Sigmoid colon (tissue), 7 donors: ENCODE data around the gene ENHO. TPM values are rescaled to one million over a fixed set of nuclear protein-coding genes. Genes with fewer than 3 reads are reported as not detected.

Experiments
- DNase-seq: peaks from one replicate; pipeline ENCODE4 v3.0.0-alpha.2; 2019
- H3K27ac ChIP-seq, 4 donors: fragments of 200-600 bp; sonication (generic); one replicate each; pipeline ENCODE4 v1.5.1; 2016 to 2019; ENCODE audit warnings: mild to moderate bottlenecking in 1 of 4
- H3K27me3 ChIP-seq, 3 donors: fragments of 200-600 bp; sonication (generic); one replicate each; pipeline ENCODE4 v1.5.1; 2019; ENCODE audit warnings: mild to moderate bottlenecking in 1 of 3
- H3K36me3 ChIP-seq, 4 donors: fragments of 200-600 bp; sonication (generic); one replicate each; pipeline ENCODE4 v1.5.1; 2016 to 2019
- H3K4me1 ChIP-seq, 4 donors: fragments of 200-600 bp; sonication (generic); one replicate each; pipeline ENCODE4 v1.5.1; 2017 to 2019
- H3K4me3 ChIP-seq, 4 donors: fragments of 200-600 bp; sonication (generic); one replicate each; pipeline ENCODE4 v1.5.1; 2017 to 2019; ENCODE audit warnings: mild to moderate bottlenecking in 2 of 4, moderate library complexity in 1 of 4
- H3K9me3 ChIP-seq, 4 donors: fragments of 200-600 bp in 3 of 4; sonication (generic) in 3 of 4; one replicate each; pipeline versions ENCODE4 v1.5.1 to v1.6.1; 2013 to 2019
- CTCF ChIP-seq, 4 experiments: fragments of 450-650 bp in 3 of 4; fragments of 200-600 bp in 1 of 4; IDR thresholded peaks; one replicate each; pipeline ENCODE4 v1.5.1; 2016 to 2019; ENCODE audit warnings: antibody characterized with exemption in 4 of 4, mild to moderate bottlenecking in 3 of 4, moderate library complexity in 2 of 4
- EP300 ChIP-seq, 4 donors: sonication (generic); formaldehyde crosslinking; IDR thresholded peaks; one replicate each; pipeline ENCODE4 v1.6.1; 2017; ENCODE audit warnings: antibody characterized with exemption in 4 of 4
- POLR2A ChIP-seq, 2 donors: fragments of 450-650 bp; IDR thresholded peaks; one replicate each; pipeline ENCODE4 v1.6.1; 2016; ENCODE audit warnings: antibody characterized with exemption in 2 of 2, mild to moderate bottlenecking in 2 of 2, moderate library complexity in 2 of 2
- POLR2AphosphoS5 ChIP-seq, 4 donors: sonication (generic); formaldehyde crosslinking; IDR thresholded peaks; one replicate each; pipeline ENCODE4 v1.6.1; 2017; ENCODE audit warnings: antibody characterized with exemption in 4 of 4
- WGBS, 2 donors: extraction: QIAGEN DNeasy Blood & Tissue Kit; methylation state at CpG; one replicate each; pipeline ENCODE4 v1.1.7; 2013; 5-methylcytosine and 5-hydroxymethylcytosine counted together
- intact Hi-C: fragments of 100-400 bp; cut with DNase I; formaldehyde crosslinking; loops from one replicate; pipeline ENCODE4 v1.15.1; 2023
- polyA plus RNA-seq, 3 donors: library from polyadenylated mRNA; stranded (reverse); fragments of 200-250 nt; gene quantifications; one replicate each; pipeline ENCODE4 v1.2.3, GENCODE V29; 2013
- total RNA-seq, 4 donors: library from RNA; depleted of rRNA; stranded (reverse); fragments of >200 nt; gene quantifications; one replicate each; pipeline ENCODE4 v1.1.0, GENCODE V29; 2016
- donor health status: healthy with polysubstance abuse.
- donor health status: Bipolar disorder and iron deficiency.
- donor health status: healthy.

Gene ENHO
- total and polyA plus RNA-seq, 7 donors = 1.9 to 7.4 (median 4.3) TPM; not detected in 3

GRCh38 chr9:34491596-34491995 lies 31.2 kb downstream of the ENHO start:
- intact Hi-C loops = no loop called here

GRCh38 chr9:34490760-34491159 lies 32.0 kb downstream of the ENHO start:
- intact Hi-C loops = no loop called here
- H3K27ac ChIP-seq = no peak overlapping the region
- WGBS, 2 donors = 67 to 69% methylated on average over 3 of the region's 3 CpGs

More at GRCh38 chr9:34491596-34491995, 31.2 kb downstream of the ENHO start:
- no peak overlapping the region for H3K27ac ChIP-seq
- no peaks in the 10 kb centered on the region for H3K4me1 ChIP-seq
- no peaks in the 10 kb centered on the region for H3K9me3 ChIP-seq
- H3K36me3 ChIP-seq = no peaks in the 10 kb centered on the region
- TF ChIP-seq CTCF (IDR thresholded peaks at IDR 0.05) = no peak
- TF ChIP-seq EP300 (IDR thresholded peaks at IDR 0.05) = no peak
- no peak for TF ChIP-seq POLR2AphosphoS5 (IDR thresholded peaks at IDR 0.05)
- no peak for TF ChIP-seq POLR2A (IDR thresholded peaks at IDR 0.05)
- no peak for DNase-seq
- H3K27me3 ChIP-seq = peaks cover 0 to 6% (median 0%) of the 10 kb centered on the region in 3 donors
- WGBS, 2 donors = 47 to 55% methylated on average over 2 of the region's 2 CpGs
- no peak overlapping the region for H3K4me3 ChIP-seq

GRCh38 chr9:34490360-34490759 lies 32.4 kb downstream of the ENHO start:
- no peak for DNase-seq
- Histone ChIP-seq H3K9me3 (no peaks in the 10 kb centered on the region), H3K27ac (no peak overlapping the region), H3K4me3 (no peak overlapping the region), H3K36me3 (no peaks in the 10 kb centered on the region), H3K27me3 (peaks cover 0 to 6% (median 0%) of the 10 kb centered on the region in 3 donors), H3K4me1 (no peaks in the 10 kb centered on the region)
- no peak for TF ChIP-seq POLR2A (IDR thresholded peaks at IDR 0.05)
- no peak for TF ChIP-seq POLR2AphosphoS5 (IDR thresholded peaks at IDR 0.05)
- no peak for TF ChIP-seq CTCF (IDR thresholded peaks at IDR 0.05)
- TF ChIP-seq EP300 (IDR thresholded peaks at IDR 0.05) = no peak
- intact Hi-C loops = no loop called here
- 67 to 89% methylated on average over 1 of the region's 1 CpG for WGBS, 2 donors

More at GRCh38 chr9:34490760-34491159, 32.0 kb downstream of the ENHO start:
- H3K4me1 ChIP-seq = no peaks in the 10 kb centered on the region
- no peak overlapping the region for H3K4me3 ChIP-seq
- no peak for DNase-seq
- TF ChIP-seq POLR2A (IDR thresholded peaks at IDR 0.05) = no peak
- no peaks in the 10 kb centered on the region for H3K9me3 ChIP-seq
- peaks cover 0 to 6% (median 0%) of the 10 kb centered on the region in 3 donors for H3K27me3 ChIP-seq
- H3K36me3 ChIP-seq = no peaks in the 10 kb centered on the region

DNA sequence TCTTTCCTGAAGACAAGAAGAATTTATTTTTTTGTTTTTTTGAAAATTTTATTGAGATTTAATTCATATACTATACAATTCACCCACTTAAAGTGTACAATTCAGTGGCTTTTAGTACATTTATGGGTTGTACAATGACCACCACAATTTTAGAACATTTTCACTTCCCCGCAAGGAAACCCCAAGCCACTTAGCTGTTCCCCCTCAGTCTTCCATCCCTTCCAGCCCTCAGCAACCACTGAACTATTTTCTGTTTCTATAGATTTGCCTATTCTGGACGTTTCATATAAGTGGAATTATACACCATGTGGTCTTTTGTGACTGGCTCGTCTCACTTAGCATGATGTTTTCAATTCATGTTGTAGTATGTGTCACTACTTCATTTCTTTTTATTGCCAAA lies 36.2 kb downstream of the ENHO start:
- intact Hi-C loops = no loop called here
- no peak for DNase-seq
- Histone ChIP-seq H3K4me3 (no peak overlapping the region), H3K4me1 (no peaks in the 10 kb centered on the region), H3K36me3 (no peaks in the 10 kb centered on the region), H3K9me3 (no peaks in the 10 kb centered on the region), H3K27ac (no peak overlapping the region), H3K27me3 (peaks cover 0 to 6% (median 0%) of the 10 kb centered on the region in 3 donors)
- 60 to 65% methylated on average over 3 of the region's 3 CpGs for WGBS, 2 donors
- TF ChIP-seq EP300 (IDR thresholded peaks at IDR 0.05) (no peak), POLR2AphosphoS5 (IDR thresholded peaks at IDR 0.05) (no peak), CTCF (IDR thresholded peaks at IDR 0.05) (no peak), POLR2A (IDR thresholded peaks at IDR 0.05) (no peak)

DNA sequence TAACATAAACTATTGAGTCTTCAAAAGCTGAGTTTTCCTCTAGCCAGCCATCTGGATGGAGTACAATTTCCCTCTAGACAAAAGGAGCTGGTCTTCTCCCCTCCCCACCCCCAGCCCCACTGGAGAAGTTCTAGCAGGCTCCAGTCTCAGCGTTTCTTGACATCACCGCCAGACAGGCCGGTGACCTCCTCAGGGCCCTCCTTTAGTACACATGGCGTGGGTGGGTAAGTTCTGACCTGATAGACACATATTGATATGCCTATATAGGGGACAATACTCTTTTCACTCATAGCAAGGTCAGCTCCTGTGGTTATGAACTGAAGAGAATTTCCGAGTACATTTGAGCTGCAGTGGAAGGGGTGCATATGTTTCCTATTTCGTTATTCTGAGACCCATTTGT lies 37.0 kb downstream of the ENHO start:
- DNase-seq = no peak
- Histone ChIP-seq H3K9me3 (no peaks in the 10 kb centered on the region), H3K4me1 (no peaks in the 10 kb centered on the region), H3K27ac (no peak overlapping the region), H3K27me3 (peaks cover 0 to 6% (median 0%) of the 10 kb centered on the region in 3 donors), H3K4me3 (no peak overlapping the region), H3K36me3 (no peaks in the 10 kb centered on the region)
- TF ChIP-seq CTCF (IDR thresholded peaks at IDR 0.05) (no peak), POLR2A (IDR thresholded peaks at IDR 0.05) (no peak), EP300 (IDR thresholded peaks at IDR 0.05) (no peak), POLR2AphosphoS5 (IDR thresholded peaks at IDR 0.05) (no peak)
- intact Hi-C loops = no loop called here
- WGBS, 2 donors = 78 to 81% methylated on average over 6 of the region's 6 CpGs
